Medulla oblongata (tissue), 1 donor: ENCODE data around the gene TMCC3.

Experiments used
- DNase-seq: peaks from one replicate; pipeline ENCODE4 v3.0.0-alpha.2; 2015; ENCODE audit errors: extremely low spot score

The TMCC3 gene

DNA sequence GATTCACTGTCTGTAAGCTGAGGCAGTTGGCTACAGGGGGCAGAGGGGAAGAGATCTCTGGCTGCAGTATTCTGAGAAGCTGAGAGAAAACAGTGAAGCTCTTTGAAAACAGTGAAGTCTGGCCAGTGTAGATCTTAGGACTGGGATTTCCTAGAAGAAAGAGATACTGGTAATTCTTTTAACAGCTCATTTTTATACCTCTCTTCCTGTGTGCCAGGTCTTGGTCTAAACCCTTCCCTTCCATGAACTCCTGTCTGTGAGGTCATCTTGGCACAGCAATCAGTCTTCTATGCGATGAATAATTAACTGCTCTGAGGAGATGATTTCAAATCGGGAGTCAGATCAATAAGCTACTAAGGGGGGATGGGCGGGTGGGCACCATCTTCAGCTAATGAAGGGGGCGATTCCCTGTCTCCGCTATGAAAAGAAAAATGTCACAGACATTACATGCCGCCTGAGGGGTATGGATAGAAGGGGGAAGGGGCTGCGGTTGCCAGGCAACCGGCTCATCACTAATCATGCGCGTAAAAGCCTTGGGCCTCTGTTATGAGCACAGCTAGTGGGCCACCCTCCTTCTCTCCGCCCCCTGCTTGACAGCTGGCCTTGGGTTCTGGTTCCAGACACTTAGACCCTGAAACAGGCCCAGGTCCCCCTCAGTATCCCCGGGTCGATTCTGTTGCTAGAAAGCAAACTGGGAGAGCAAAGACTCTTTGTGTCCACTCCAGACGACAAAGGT lies 115.4 kb downstream of the TMCC3 start:
- DNase-seq, result no peak

- DNase-seq, result no peak
Observed at GRCh38 chr12:94534278-94534677, 116.1 kb downstream of the TMCC3 start.

DNA sequence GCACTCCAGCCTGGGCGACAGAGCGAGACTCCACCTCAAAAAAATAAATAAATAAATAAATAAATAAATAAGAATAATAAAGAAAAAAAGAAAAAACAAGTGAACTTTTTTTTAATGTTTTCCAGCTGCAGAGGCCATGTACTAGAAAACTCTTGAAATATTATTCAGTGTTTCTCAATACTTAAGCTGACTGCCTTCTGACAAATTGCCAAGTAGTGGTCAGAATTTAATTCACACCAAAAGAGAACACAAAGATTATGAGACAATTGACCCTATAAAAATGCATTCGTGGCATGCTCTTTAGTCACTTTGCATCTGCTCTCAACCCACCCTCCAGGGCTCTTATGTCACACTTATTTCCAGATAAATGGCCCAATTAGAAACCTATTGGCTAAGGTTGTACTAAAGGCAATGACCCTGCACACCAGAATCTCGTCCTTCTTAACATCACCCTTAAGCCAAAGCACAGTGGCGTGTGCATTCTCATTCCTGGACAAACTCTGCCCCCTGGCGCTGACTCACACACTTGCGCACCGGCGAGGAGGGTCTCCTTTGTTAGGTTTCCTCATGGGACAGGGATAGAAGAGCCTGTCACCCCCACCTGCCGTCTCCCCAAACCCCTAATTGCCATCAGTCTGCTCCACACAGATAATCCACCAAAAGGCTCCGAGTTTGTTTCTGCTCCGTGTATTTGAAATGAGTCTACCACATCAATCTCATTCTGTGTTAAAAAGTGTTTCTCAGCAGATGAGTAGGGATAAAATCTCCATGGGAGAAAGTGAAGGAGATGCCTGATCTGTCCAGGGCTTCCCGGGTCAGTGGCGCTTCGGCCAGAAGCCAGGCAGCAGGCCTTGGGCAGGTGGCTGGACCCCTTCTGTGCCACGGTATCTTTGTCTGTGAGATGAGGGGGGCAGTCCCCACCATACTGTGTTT lies 117.6 kb downstream of the TMCC3 start:
- DNase-seq, result peak; percentile 85

DNA sequence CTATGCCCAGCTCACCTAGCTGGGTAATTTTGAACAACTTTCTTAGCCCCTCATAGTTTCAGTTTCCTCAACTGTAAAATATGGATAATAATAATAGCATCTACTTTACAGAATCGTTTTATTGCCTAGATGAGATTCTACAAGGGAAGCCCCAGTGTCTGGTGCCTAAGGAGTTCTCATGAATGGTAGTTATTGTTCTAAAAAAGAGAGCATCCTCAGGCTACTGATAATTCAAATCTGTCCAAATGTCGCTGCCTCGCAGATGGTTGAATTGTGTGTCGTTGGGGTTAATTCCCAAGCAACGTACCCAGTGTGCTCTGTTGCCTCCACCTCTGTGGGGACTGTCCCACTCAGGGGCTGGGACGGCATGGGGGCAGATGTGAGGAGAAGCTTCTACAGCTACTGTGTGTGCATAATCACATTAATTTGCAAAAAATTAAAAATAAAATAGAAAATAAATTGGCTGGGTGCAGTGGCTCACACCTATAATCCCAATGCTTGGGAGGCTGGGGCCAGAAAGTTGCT lies 119.1 kb downstream of the TMCC3 start:
- no peak for DNase-seq

DNA sequence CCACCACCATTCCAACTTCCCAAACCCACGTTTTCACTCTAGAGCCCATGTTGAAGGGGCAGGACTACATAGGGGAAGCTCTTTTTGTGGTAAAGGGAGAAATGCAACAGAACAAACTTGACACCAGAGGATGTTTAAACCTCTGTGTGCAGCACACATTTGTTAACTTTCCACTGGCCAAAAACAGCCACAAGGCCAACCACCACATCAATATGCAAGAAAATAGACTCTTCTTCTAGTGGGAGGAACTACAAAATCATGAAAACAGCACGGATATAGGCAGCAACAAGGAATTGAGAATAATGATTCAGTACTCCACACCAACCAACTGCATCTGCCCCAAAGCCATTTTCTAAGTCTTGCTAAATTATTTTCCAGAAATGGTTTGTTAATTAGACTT lies 124.4 kb downstream of the TMCC3 start:
- DNase-seq, result no peak
